AG10803 (cell line): ENCODE results near the gene IL1RAPL2.

Experiments used
- DNase-seq: peaks from one replicate; pipeline ENCODE4 v3.0.0; 2010; ENCODE audit warnings: low read depth
- H3K4me3 ChIP-seq: 2 replicates; pipeline ENCODE4 v1.5.1; 2011; ENCODE audit warnings: mild to moderate bottlenecking, low read length, control low read depth
- CTCF ChIP-seq: conservative IDR thresholded peaks from 2 replicates; pipeline ENCODE4 v1.5.1; 2011; ENCODE audit warnings: mild to moderate bottlenecking, low read length, control low read depth, inconsistent platforms

IL1RAPL2 gene

GRCh38 chrX:105723966-105724735 is 1158.2 kb downstream of the IL1RAPL2 start:
- no peak for TF ChIP-seq CTCF
- DNase-seq: no peak
- H3K4me3 ChIP-seq: no peak overlapping the region

- H3K4me3 ChIP-seq: no peak overlapping the region
- no peak for DNase-seq
- no peak for TF ChIP-seq CTCF
Observed at GRCh38 chrX:105725228-105725627, 1159.2 kb downstream of the IL1RAPL2 start.

- TF ChIP-seq CTCF: no peak
- DNase-seq: no peak
- no peak overlapping the region for H3K4me3 ChIP-seq
Observed at GRCh38 chrX:105738162-105738561, 1172.2 kb downstream of the IL1RAPL2 start.

GRCh38 chrX:105744291-105744690 is 1178.3 kb downstream of the IL1RAPL2 start:
- DNase-seq: no peak
- TF ChIP-seq CTCF: no peak
- H3K4me3 ChIP-seq: no peak overlapping the region

- DNase-seq: no peak
- no peak overlapping the region for H3K4me3 ChIP-seq
- TF ChIP-seq CTCF: no peak
Observed at GRCh38 chrX:105744946-105745345, 1178.9 kb downstream of the IL1RAPL2 start.

GRCh38 chrX:105745863-105746262 is 1179.9 kb downstream of the IL1RAPL2 start:
- TF ChIP-seq CTCF: no peak
- H3K4me3 ChIP-seq: no peak overlapping the region
- DNase-seq: no peak

- no peak for DNase-seq
- no peak for TF ChIP-seq CTCF
- H3K4me3 ChIP-seq: no peak overlapping the region
Observed at GRCh38 chrX:105752338-105752956, 1186.4 kb downstream of the IL1RAPL2 start.
